Smooth muscle cell of the brain vasculature (primary cell): ENCODE measurements around the gene RPS6KA5.
"Not testable (repeated sequence)": the region's sequence is repeated elsewhere in the genome, so short reads cannot be mapped to it uniquely, and the experiment has no call there.

Experiments
- DNase-seq: peaks from one replicate; pipeline ENCODE4 v3.0.0-alpha.2; 2012; ENCODE audit warnings: low read depth, low spot score

The RPS6KA5 gene

GRCh38 chr14:91029456-91030217 lies 30.8 kb downstream of the RPS6KA5 start:
- no peak for DNase-seq

GRCh38 chr14:91027561-91027960 lies 32.9 kb downstream of the RPS6KA5 start:
- DNase-seq: no peak

- not testable (repeated sequence) for DNase-seq
These were observed 37.8 kb downstream of the RPS6KA5 start for GRCh38 chr14:91022622-91023028.

GRCh38 chr14:91021991-91022621 lies 38.3 kb downstream of the RPS6KA5 start:
- no peak for DNase-seq

- DNase-seq: no peak
These were observed 39.3 kb downstream of the RPS6KA5 start for GRCh38 chr14:91021115-91021514.

- DNase-seq: no peak
These were observed 40.8 kb downstream of the RPS6KA5 start for GRCh38 chr14:91019673-91020072.

- DNase-seq: no peak
These were observed 42.0 kb downstream of the RPS6KA5 start for GRCh38 chr14:91018481-91018880.

- DNase-seq: no peak
These were observed 43.5 kb downstream of the RPS6KA5 start for GRCh38 chr14:91016800-91017410.

GRCh38 chr14:91015435-91015834 lies 45.0 kb downstream of the RPS6KA5 start:
- no peak for DNase-seq

GRCh38 chr14:91012045-91012444 lies 48.4 kb downstream of the RPS6KA5 start:
- DNase-seq: no peak

GRCh38 chr14:91010153-91010533 lies 50.3 kb downstream of the RPS6KA5 start:
- no peak for DNase-seq

GRCh38 chr14:91009501-91010152 lies 50.8 kb downstream of the RPS6KA5 start:
- DNase-seq: no peak

- DNase-seq: no peak
These were observed 51.6 kb downstream of the RPS6KA5 start for GRCh38 chr14:91008759-91009409.

- no peak for DNase-seq
These were observed 54.7 kb downstream of the RPS6KA5 start for GRCh38 chr14:91005716-91006115.

- no peak for DNase-seq
These were observed 55.5 kb downstream of the RPS6KA5 start for GRCh38 chr14:91004987-91005386.

GRCh38 chr14:90999299-90999698 lies 61.1 kb downstream of the RPS6KA5 start:
- DNase-seq: no peak

- DNase-seq: no peak
These were observed 63.5 kb downstream of the RPS6KA5 start for GRCh38 chr14:90996967-90997366.

- DNase-seq: no peak
These were observed 64.7 kb downstream of the RPS6KA5 start for GRCh38 chr14:90995785-90996184.

- no peak for DNase-seq
These were observed 66.6 kb downstream of the RPS6KA5 start for GRCh38 chr14:90993792-90994191.

- DNase-seq: no peak
These were observed 68.6 kb downstream of the RPS6KA5 start for GRCh38 chr14:90991690-90992443.

- no peak for DNase-seq
These were observed 70.3 kb downstream of the RPS6KA5 start for GRCh38 chr14:90990141-90990540.
